GM12892 (cell line): ENCODE data around the gene ADPRS.

Source experiments
- POLR2A ChIP-seq: IDR thresholded peaks from 2 replicates; pipeline ENCODE4 v1.6.1; 2011; ENCODE audit warnings: low read depth, low read length, control low read depth
- POLR2AphosphoS5 ChIP-seq: IDR thresholded peaks from 2 replicates; pipeline ENCODE4 v1.6.1; 2011; ENCODE audit warnings: low read depth, low read length, control low read depth

DNA sequence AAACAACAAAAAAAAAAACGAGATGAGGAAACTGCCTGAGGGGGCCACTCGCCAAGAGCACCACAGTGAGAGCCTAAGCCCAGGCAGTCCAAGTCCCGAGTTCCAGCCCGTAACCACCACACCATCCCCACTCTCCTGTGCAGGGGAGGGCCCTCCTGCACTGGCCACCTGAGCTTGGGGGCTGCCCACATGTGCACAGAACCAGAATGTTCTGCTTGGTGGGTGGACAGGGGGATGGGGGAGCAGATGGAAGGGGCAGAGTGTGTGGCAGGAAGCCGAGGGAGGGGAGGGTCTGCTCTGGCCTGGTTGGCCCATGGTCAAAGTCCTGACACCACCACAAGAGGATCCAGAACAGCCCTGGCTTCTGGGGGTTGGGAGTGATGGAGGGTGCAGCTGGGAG lies 17.6 kb downstream of the ADPRS start:
- TF ChIP-seq POLR2A = no peak
- no peak for TF ChIP-seq POLR2AphosphoS5
